Measurements from ENCODE around the gene DPP10.

- TF ChIP-seq CTCF (IDR thresholded peaks at IDR 0.05) (peak; percentile 59), ZFX (IDR thresholded peaks at IDR 0.05; ENCODE audit: borderline replicate concordance) (no peak)
These were observed 286.6 kb downstream of the DPP10 start for GRCh38 chr2:114729026-114729425.

Measured in 22Rv1 (cell line).